ENCODE data around the gene AATK. TPM values are rescaled to one million over a fixed set of nuclear protein-coding genes. Genes with fewer than 3 reads are reported as not detected.

Gene AATK
- total RNA-seq, 1 donor from 2014 or later = 1.4 TPM

DNA sequence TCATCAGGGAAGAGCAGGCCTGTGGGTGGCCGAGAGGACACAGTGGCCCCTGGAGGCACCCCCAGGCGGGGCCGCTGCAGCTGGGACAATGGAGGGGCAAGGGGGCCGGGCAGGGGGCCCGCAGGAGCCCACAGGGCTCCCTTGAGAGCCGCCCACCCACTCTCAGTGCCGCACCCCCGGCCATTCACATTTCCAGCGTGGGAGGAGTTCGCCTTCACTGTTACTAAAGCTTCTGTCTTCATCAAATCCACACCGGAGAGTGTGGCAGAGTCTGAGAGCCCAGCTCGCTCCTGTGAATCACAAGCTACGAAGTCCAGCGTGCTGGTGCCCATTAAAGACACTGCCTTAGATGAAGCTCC, 21.6 kb downstream of the AATK start:
- no peak for DNase-seq (ENCODE audit: low spot score)

DNA sequence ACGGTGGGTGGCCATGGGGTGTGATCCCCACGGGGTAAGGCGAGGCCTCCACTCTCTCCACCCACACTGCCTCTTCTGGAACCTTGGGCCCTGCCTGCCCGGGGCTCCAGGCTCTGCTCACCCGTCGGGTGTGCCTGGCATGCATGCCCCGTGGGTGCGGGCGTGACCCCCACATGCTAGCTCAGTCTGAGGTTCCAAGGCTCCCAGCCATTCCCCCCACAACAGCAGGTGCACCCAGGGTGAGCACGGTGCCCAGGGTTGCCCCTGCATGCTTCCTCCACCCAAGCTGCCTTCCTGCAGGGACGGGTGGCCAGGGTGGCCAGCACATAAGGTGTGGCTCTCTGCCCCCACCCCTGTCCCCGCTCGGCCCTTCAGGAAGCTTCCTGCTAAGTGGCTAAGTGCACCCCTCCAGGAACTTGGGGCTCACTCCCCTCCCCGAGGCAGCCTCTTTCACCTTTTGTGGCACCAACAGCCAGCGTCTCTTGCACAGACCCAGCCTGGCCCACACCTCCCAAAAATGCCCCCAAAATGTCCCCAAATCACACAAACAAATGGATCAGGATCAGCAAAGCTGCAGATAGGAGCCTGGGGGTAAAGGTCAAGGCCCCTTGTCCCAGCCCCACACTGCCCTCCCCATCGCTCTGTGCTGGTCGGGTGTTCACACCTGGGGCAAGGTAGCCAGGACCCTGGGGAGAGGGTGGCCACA, 22.2 kb downstream of the AATK start:
- no peak for DNase-seq (ENCODE audit: low spot score)

DNA sequence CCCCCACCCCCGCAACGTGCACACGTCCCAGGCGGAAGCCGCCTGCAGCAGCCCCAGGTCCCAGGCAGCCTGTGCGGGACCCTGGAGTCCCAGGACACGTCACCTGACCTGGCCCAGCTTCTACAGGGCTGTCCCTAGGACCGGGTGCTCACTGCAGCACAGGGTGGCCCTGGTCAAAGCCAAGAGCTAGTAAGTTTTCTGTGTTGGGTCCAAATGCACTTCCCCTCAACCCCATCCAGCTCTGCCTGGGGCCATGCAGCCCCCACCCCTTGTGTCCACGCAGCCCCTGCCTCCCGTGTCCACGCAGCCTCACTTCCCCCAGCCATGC, 22.9 kb downstream of the AATK start:
- DNase-seq (ENCODE audit: low spot score) = no peak

DNA sequence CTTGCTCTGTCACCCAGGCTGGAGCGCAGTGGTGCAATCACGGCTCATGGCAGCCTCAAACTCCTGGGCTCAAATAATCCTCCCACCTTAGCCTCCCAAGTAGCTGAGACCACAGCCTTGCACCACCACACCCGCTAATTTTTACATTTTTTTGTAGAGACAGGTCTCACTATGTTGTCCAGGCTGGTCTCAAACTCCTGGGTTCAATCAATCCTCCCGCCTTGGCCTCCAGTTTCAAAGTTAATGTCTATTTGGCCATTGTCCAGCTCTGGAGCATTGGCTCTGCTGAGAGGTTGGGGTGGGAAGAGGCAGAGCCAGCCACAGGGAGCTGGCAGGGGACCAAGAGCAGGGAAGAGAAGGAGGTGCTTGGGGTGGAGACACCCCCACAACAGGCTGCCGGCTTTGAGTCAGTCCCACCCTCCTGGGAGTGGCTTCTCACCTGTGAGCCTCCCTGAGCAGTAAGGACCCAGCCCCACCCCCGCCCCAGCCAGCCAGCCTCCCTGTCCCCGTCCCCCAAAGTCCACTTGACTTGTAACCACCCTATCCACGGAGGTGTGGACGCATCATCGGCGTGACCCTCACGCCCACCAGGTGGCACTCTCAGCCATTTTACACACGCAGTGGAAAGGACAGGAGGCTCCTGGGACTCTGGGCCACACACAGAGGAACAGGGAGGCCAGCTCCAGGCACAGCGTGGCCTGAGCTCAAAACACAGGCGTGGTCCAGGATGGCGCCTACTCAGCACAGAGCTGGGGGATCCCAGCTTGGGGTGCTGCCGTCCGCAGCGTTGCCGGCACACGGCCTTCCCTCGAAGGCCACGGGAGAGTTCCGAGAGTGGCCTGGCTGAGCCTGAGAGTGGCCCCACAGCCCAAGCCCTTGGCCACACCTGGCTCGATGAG, 23.5 kb downstream of the AATK start:
- DNase-seq (ENCODE audit: low spot score) = peak; percentile 85

DNA sequence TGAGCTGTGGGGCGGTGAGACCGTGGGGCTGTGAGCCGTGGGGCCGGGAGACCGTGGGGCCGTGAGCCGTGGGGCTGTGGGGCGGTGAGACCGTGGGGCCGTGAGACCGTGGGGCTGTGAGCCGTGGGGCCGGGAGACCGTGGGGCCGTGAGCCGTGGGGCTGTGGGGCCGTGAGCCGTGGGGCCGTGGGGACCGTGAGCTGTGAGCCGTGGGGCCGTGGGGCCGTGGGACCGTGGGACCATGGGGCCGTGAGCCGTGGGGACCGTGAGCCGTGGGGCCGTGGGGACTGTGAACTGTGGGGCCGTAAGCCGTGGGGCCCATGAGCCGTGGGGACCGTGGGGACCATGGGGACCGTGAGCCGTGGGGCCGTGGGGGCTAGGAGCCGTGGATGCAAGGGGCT, 25.3 kb downstream of the AATK start:
- DNase-seq (ENCODE audit: low spot score) = no peak

DNA sequence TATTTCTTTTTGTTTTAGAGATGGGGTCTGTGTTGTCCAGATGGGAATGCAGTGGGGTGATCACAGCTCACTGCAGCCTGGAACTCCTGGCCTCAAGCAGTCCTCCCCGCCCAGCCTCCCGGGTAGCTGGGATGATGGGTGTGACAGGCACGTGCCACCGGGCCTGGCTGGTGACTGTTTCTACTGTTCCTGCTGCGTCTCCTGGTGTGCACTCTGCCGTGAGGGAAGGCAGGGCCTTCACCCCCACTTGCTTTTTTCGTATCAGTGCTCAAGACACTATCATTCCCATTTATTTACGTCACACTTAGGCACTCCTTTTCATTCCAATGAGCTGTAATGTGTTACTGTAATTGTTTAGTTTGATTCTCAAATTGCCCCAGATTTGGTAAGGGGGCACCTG, 26.0 kb downstream of the AATK start:
- no peak for DNase-seq (ENCODE audit: low spot score)

DNA sequence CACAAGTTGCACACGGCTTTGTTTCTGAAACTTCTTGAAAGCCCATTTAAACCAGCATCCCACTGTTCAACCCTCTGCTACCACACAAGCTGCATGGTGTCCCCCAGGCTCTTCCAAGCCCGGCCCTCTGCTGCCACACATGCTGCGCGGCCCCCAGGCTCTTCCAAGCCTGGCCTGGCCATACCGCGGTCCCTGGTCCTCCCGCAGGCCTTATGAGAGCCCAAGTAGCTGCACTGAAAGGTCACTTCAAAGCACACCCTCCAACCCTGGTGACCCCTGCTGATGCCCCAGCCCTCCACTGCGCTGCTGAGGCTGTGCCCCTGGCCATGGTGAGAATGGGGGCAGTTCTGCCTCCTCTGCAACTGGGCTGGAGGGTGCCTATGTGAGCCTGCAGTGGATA, 26.6 kb downstream of the AATK start:
- DNase-seq (ENCODE audit: low spot score) = no peak

DNA sequence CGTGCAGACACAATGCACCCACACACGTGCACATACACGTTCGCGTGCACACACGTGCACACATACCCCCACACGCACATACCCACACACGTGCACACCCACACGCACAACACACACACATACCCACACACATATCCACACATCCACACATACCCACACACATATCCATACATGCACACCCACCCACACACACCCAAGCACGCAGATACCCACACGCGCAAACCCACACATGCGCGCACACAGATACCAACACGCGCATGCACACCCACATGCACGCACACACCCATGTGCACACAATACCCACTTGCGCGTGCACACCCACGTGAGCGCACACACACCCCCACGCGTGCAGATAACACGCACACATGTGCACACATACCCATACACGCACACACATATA, 27.5 kb downstream of the AATK start:
- DNase-seq (ENCODE audit: low spot score) = no peak

DNA sequence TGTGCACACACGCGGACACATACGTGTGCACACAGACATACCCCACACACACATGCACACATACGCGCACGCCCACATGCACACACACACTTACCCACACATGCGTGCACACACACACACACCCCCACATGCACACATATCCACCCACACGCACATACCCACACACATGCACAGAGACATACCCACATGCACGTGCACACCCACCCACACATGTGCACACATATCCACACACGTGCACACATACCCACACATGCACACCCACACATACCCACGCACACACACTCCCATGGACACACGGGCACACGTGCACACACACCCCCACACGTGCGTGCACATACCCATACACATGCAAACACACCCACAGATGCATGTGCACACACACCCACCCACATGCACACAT, 27.9 kb downstream of the AATK start:
- DNase-seq (ENCODE audit: low spot score) = no peak

DNA sequence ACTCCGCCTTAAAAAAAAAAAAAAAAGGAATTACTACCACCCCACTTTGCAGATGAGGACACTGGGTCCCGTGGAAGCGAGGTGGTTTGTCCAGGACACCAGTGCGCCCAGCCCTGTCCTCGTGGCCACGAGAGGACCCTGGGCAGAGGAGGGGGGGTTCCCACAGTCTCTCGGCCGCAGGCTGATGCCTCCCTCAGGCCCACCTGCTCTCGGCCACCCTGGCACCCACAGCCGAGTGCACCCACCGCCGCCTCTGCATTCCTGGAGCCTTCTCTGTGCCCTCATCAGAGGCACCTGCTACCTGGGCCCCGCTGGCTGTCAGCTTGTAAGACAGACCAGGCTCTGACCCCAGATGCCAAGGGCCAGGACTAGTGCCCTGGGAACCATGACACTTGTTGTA, 28.8 kb downstream of the AATK start:
- DNase-seq (ENCODE audit: low spot score) = no peak

DNA sequence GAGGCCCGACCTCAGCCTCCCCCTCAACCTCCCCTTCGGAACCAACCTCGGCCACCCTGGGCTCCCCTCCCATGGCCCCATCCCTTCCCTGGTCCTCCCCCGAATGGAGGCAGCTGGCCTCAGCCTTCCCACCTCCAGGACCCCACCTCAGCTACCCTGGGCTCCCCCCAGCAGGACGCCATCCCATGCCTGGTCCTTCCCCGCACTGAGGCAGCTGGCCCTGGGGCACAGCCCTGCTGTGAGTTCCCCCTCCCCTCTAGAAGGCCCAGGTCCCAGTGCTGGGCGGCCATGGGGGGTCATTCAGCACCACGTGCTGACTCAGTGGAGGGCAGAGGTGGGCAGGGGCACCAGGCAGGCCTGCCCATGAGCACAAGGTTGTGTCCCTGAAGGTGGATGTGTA, 29.7 kb downstream of the AATK start:
- no peak for DNase-seq (ENCODE audit: low spot score)

DNA sequence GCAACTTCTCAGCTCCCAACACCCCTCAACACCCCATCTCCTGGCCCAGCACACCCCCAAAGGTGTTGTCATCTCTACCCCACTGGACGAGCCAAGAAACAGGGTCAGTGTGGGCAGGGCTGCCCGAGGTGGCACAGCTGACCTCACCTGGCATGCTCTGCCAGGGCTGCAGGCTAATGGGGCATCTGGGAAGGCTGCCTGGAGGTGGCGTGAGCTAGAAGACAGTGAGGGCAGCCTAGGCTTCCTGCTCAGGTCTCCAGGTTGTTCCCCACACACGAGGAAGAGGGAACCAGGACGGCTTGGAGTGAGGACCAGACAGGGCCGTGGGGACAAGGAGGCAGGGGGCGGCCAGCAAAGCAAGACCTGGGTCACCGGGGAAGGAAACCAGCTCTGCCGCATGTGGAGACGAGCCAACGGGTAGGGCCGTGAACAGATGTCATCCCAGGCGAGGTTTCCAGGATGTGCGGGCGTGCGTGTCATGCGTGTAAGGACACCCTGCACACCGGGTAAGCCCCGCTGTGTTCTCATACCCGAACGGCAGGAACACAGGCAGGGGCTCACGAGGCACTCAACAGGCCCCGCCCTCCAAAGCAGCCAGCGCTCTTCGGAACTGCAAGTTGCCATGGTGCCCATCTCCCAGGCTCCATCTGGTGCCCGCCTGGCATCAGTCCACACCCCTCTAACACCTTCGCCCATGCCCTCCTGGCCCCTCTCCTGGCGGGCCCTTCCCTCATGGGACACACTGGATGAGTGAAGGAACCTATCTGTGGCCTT, 30.3 kb downstream of the AATK start:
- DNase-seq (ENCODE audit: low spot score) = no peak

DNA sequence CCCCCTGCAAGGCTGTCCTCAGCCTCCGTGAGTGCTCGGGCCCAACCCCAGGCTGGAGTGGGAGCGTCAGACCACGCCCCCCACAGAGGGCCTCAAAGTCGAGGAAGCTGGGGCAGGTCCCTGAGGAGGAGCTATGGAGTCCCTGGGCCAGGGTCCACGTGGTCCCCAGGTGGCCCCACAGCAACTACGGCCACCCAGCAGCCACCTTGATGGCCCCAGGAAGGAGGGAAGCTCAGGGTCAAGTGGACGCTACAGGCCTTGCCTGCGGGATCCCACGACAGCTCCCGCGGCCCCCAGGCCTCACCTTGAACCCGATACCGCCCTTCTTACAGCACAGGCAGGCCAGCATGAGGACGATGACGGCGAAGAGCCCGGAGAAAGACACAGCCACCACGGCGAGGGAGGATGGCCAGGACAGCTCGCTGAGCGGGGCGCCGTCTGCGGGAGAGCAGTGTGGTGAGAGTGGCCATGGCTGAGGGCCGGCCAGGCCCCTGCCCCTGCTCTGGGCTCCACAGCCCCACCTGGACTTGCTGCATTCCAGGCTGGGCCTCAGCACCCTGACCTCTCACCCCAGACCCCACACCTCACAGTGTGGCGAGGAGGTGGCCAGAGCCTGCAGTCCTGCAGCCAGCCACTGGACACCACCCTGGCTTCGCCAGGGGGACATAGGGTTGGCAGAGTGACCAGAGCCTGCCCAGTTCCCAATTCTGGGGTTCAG, 31.8 kb downstream of the AATK start:
- DNase-seq (ENCODE audit: low spot score) = no peak

DNA sequence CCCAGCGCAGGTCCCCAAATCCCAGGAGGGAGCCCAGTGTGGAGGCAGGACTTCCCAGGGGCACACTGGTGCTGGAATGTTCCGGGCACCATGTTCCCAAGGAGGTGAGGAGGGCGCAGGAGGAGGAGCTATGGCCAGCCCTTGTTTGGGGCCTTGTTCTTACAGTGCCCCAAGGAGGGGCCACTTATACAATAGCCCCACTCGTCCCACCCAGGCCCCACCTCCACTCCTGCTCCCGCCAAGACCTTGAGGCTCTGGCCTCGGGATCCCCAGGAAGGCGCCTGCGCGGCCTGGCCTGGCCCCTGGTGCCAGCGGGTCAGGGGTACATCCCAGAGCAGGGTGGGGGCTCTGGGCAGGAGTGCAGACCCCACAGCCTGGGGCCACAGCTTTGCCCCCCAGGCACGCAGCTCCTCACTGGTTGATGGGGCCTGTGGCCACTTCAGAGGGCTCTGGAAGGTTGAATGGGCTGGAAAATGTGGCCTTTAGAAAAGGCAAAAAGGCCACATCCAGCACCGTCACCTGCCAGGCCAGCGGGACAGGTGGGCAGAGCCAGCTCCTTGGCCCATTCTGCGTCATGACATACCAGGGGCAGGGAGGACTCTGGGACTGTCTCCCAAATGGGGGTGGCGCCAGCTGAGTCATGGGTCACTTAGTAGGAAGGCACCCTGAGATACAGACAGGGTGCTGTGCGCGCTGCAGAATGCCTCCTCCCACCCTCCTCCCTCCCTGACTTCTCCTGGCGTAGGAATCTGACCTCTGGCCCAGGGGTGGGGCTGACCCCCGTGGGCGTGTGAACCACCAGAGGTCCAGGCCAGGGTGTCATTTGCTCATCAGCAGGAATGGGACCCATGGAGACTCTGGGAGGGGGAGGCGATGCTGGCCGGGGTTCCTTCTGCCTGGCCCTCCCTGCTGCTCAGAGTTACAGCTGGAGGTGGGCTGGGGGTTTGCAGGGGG, 33.0 kb downstream of the AATK start:
- no peak for DNase-seq (ENCODE audit: low spot score)

DNA sequence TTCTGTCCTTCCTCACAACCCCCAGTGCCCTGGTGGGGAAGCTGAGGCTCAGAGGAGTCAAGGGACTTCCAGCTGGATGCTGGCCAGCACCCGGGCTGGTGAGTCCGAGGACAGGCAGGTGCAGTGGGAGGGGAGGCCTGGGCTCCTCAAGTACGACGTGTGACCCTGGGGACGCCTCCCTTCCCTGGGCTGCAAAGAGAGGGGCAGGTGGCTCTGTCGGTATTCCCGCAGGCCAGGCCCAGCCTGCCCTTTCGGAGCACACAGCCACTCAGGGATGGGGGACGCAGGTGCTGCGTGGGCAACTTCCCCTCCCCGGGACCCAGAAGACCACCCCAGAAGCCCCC, 33.9 kb downstream of the AATK start:
- DNase-seq (ENCODE audit: low spot score) = no peak

DNA sequence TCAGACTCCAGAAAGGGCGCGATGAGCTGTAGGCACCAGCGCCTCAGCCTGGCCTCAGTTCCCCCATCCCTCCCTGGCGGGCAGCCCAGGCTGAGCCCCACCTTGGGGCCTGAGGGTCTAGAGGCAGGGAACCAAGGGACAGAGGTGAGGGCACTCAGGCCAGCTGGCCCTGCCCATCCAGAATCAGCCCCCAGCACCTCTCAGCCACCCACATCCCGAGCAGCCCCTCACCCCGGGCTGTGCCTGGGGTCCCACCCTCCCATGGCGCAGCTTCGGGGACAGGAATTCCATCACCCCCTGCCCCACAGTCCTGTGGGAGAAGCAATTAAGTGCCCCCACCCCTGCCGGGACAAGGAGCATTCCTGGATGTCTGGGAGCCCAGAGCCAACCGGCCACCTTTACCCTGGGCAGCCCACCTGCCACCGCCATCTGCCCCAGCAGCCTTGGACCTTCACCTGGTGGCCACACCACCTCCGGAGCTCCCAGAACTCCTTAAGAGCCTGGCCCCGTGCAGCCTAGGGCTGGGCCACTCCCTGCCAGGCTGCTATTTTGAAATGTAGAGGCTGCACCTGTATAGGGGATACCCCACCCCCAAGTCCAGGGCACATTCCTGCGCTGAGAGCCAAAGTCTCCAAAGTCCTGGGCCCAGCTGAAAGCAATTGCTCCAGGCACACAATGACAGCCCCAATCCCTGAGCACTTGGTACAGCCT, 34.4 kb downstream of the AATK start:
- DNase-seq (ENCODE audit: low spot score) = no peak

DNA sequence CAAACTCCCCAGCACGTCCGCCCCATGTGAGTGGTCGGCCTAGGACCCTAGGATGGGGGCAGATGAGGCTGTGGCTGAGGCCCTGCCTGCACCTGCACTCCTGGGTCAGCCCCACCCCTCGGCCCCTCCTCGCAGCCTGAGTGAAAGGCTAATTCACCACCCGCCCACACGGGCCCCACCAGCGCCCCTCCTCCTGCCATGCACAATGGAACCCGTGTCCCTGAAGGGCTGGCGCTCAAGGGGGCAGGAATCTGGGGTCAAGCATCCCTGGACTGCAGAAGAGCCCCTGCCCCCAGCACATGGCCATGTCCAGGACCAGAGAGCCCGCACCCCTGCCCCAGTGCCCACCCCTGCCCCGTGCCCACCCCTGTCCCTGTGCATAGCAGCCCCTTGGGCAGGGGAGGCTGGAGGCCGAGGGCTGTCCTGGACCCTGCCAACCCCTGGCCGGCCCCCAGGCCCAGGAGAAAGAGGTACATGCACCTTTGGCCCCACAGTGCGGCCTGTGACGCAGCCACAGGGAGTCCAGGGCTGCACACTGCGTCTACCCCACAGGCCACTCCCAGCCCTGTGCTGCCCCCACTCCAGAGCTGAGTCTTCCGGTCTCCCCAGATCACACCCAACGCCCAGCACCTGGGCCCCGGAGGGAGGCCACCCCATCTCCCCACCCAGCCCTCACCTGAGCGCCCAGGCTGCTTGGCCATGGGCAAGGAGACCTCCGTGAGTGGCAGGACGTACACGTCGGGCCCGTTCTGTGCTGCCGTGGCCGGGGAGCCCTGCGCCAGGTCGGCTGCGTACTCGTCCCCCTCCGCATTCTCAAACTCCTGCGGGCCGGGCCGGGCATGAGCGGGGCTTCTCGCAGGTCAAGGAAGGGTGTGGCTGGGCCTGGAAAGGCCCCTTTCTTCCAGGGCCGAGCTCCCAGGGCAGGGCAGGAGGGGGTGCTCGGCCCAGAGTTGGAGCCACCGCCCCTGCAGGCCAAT, 35.3 kb downstream of the AATK start:
- DNase-seq (ENCODE audit: low spot score) = no peak

DNA sequence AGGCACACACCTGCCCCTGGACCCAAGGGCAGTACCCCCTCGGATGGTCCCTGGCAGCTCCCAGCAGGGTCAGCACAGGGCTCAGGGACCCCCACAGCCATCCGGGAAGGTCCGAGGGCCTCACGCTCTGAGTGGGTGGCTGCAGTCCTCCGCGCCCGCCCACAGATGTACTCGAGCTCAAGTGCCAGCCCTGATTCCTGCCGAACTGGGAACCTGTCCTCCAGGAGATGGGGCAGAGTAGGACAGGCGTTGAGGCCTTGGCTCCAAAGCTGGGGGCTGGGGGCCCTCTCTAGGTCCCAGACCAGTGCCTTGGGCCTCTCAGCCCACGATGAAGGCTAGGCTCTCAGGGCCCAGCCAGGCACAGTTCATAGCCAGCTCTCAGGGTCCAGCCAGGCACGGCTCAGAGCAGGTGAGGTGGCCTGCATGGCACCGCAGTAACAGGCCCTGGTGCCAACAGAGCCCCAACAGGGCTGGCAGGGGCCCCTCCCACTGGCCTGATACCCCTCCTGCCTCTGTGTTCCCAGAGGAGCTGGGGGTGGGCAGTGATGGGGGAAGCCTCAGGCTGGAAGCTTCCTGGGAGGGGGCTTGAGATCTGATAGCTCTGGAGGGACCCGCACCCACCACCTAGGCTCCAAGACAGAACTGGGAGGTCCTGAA, 36.2 kb downstream of the AATK start:
- DNase-seq (ENCODE audit: low spot score) = no peak

DNA sequence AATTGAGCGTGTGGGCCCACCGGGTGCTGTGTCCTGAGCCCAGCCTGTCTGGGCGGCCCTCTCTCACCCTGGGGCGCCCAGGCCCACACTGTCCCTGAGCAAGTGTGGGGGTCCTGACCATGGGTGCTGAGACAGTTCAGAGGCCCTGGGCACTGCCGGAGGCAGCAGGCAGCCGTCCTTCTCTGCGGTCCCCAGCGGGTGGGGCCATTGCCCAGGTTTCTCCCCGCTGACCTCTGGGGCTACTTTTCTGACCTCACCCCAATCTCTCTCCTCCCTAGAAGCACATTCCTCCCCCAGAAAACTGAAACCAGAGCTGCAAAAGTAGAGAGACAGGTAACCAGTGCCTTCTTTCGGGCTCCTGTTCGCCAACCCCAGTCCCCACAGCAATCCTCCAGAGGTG, 36.7 kb downstream of the AATK start:
- DNase-seq (ENCODE audit: low spot score) = no peak

All from umbilical cord (tissue), 2 donors.